Measurements from ENCODE around the gene ZBTB20.
"Not testable (repeated sequence)": the region's sequence is repeated elsewhere in the genome, so short reads cannot be mapped to it uniquely, and the experiment has no call there.

ZBTB20 gene

DNA sequence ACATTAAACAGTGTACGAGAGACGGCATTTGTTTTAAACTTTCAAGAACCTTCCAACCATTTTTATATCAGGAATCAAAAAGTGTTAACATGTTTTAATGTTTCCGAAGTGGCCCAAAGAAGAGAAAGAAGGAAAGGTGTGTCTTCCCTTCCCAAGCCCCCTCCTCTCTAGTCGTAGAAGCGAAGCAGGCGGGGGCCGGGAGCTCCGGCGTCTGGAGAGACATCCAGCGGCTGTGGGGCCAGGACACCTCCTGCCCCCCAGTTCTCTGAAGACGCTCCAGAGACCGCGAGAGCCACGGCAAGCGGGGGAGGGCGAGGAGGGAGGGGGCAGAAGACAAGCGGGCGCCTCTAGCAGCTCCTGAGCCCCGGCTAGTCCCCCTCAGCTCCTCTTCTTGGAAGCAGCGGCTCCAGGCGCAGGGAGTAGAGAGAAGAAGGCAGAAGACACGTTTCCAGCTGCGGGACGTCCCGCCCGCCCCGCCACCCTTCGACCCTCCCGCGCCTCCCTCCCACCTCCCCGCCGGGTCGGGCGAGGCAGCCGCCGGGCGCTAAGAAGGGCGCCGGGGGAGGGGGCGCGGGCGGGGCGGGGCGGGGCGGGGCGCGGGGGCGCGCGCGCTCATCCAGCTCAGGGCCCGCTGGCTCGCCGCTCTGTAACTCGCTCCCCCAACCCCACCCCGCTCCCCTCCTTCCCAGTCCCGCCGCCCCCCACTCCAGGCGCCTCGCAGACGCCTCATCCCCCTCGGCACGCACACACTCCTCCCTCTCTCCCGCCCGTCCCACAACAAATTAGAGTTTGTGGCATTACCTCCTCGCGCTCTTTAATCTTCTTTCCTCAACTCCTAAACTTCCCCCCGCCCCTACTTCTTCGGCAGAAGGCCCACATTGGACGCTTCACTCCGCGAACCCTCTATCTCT lies at the start of gene ZBTB20:
TSS of gene ZBTB20 (minus strand) at position 871 of the 911 bp plus-strand sequence.
- DNase-seq (ENCODE audit: low read depth): peak; percentile 84

DNA sequence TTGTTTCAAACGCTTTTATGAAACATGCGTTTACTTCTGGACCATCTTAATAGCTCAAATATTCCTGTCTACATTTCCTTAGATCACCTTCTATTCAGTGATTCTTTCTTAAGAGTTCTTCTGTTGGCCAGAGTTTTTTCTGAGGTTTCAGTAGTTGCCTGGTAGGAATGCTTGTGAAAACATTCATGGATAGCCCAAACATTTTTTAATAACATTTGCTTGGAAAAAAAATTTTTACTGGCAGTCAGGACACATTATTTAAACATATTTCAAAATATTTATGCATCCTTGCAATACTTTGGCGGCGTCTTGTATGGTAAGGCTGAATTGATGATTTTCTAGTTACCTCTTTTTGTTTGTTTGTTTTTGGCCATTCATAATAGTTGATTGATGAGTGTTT lies 47.4 kb upstream of the ZBTB20 start:
- no peak for DNase-seq (ENCODE audit: low read depth)

DNA sequence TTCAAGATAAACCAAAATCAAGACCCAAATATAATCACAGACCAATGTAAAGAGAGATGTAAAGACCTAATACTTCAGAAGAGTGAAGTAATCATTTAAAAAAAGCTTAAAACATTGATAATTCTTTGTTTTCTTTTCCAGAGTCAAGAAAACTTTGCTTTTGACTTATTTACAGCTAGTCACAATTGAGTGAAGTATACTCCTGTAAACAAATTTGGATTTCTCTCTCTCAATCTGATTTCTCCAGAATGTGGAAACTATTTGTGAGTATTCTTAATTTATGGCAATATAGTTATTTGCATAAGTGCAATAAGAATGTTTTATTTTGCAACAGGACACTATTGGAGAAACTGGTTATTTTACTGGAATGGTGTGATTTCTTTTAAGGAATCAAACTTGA lies 43.7 kb upstream of the ZBTB20 start:
- DNase-seq (ENCODE audit: low read depth): peak; percentile 4

DNA sequence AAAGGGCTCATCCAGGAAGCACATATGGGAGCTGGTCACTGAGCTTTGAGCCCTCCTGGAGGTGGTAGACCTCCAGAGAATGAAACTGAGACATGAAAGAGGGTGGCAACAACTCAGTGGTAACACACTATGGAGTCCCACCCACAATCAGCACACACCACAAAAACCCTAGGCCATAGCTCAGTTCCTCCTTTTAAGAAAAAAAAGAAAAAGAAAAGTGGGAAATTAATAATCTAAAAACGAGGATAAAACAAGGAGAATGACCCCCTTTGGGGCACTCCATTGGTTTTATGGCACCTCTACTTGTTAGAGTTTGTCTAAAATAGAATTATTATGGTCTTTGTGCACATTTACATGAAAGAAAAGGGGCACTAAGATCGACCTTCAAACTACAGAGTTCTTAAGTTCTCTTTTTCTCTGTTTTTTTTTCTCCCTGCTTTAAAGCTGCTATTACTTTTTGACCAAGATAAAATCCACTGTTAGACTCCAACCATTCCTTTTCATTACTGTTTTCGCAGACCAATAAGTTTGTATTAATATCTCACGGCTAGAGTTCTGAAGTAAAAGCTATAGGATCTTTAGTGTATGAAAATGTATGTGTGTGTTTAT lies 40.2 kb upstream of the ZBTB20 start:
- DNase-seq (ENCODE audit: low read depth): no peak

DNA sequence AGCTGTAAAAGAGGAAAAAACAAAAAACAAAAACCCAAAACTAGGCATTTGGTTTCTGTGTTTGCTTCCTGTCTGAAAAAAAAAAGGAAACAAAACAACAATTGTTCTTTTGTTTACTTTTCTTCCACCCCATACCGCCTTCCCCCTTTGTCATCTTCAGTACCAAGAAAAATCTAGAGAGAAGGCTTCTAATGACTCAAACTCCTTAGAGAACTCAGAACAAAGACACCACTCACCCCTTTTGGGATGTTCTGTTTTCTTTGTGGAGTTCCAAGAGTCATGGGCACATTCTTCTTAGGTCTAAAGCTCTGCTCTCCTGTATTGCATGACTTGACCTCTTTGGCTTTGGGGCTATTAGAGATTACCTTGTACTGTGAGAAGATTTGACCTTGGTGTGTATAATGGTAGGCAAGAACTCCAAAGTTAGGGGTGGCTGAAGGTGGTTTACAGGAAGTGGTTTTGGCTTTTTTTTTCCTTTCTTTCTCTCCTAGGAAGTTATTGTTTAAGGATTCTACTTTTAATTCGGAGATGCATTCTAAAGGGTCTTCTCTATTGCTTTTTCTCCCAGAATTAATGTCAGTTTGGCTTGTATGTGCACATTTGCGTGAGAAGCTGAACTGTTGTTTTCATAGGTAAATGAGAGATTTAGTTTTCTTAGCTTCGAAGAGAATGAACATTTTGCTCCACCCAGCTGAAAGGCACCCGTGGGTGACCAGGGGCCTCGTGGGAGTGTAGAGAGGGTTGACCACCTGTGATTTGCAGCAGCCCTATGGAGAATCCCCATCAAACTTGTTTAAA lies 39.5 kb upstream of the ZBTB20 start:
- DNase-seq (ENCODE audit: low read depth): no peak

DNA sequence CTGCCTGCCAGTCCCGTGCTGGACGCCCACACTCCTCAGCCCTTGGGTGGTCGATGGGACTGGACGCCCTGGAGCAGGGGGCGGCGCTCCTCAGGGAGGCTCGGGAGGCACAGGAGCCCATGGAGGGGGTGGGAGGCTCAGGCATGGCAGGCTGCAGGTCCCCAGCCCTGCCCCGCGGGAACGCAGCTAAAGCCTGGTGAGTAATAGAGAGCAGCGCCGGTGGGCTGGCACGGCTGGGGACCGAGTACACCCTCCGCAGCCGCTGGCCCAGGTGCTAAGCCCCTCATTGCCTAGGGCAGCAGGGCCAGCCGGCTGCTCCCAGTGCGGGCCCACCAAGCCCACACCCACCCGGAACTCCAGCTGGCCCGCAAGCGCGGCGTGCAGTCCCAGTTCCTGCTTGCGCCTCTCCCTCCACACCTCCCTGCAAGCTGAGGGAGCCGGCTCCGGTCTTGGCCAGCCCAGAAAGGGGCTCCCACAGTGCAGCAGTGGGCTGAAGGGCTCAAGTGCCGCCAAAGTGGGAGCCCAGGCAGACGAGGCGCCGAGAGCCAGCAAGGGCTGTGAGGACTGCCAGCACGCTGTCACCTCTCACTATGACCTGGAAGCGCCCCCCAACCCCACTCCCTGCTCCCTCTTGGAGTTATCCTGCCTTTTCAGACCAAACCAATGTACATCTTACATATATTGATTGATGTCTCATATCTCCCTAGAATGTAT lies 37.9 kb upstream of the ZBTB20 start:
- DNase-seq (ENCODE audit: low read depth): not testable (repeated sequence)

DNA sequence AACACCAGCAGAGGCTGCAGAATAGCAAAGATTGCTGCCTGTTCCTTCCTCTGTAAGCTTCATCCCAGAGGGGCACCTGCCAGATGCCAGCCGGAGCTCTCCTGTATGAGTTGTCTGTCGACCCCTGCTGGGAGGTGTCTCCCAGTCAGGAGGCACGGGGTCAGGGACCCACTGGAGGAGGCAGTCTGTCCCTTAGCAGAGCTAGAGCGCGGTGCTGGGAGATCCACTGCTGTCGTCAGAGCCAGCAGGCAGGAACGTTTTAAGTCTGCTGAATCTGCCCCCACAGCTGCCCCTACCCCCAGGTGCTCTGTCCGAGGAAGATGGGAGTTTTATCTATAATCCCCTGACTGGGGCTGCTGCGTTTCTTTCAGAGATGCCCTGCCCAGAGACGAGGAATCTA lies 31.8 kb upstream of the ZBTB20 start:
- not testable (repeated sequence) for DNase-seq (ENCODE audit: low read depth)

DNA sequence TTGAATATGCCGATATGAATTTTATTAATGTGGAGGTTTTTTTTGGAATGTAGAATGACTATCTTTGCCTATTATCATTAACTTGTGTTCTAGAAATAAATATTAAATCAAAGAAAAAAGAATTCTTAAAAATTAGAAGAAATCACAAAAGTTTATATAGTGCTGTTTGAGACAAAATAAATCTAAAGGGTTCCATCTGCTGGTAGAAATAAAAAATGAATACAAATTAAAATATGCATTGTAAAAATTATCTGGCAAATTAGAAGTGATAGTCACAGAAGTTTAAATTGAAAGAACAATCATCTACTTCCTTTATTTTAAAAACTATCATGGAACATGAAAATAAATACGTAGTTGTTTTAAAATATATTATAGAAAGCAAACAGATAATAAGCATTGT lies 22.7 kb upstream of the ZBTB20 start:
- peak; percentile 33 for DNase-seq (ENCODE audit: low read depth)

DNA sequence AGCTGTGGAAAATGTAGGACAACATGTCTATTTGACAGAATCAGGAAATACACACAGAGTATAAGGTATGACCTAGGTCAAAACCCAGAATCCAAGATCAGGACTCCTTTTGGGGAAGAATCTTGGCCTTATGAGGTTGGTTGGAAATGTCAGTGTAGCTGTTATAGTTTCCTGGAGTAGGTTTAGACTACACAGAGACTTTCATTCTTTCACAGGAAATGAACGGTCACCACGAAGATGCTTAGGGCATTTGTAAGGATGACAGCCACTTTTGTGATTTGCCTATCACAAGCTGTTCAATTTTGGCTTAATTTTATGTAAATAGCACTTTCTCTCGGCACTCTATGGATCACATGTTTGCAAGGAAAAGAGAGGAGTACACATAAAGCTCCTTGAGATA lies 18.6 kb upstream of the ZBTB20 start:
- peak; percentile 51 for DNase-seq (ENCODE audit: low read depth)

DNA sequence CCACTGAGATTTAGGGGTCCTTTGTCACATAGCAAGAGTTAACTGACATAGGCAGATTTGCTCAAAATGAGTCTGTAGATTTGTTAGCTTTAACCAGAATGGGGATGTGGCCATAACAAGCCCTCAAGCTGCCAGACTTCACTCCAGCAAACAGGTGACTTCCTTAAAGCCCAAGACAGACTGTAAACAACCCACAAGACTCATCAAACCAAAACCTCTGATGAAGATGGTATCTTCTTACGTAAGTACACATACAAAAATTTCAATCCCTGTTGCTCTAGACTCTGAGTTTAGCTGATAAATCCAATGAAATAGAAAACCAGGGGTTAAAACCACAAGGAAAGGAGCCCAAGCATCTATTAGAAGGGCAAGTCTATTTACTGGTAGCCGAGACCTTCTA lies 18.2 kb upstream of the ZBTB20 start:
- DNase-seq (ENCODE audit: low read depth): no peak

DNA sequence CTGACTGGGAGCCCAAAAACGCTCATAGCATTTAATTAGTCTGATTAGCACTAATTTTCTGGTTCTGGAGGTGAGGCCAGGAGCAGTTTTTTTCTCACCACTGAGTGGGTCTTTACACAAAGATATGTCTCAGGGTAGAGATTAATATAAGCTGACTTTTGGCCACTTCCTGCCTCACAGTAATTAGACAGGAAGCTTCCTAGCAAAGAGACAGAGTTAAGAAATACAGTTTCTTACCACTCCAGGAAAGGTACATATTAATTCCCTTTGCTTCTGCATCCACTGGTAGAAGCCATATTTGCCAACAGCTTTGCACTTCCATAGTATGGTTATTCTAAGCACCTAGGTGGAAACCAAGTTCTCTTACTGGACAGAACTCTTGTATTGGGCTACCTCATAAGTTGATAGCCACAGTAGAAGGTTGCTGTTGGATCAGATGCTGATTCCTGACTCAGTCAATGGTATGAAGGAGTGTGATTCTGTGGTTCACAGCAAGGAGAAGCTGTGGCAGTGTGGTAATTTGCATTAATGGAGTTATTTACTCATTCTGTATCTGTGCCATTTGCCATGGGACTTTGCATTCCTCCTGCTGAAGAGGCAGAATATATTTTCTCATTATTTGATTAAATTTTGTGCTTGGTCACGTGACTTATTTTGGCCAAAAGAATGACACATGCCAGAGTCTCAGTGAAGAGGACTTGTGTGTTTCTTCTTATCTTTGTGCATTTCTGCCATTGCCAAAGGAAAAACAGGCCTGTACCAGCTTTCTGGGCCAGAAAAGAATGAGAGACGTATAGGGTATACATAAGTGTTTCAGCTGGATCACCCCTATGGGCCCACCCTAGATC lies 17.5 kb upstream of the ZBTB20 start:
- no peak for DNase-seq (ENCODE audit: low read depth)

DNA sequence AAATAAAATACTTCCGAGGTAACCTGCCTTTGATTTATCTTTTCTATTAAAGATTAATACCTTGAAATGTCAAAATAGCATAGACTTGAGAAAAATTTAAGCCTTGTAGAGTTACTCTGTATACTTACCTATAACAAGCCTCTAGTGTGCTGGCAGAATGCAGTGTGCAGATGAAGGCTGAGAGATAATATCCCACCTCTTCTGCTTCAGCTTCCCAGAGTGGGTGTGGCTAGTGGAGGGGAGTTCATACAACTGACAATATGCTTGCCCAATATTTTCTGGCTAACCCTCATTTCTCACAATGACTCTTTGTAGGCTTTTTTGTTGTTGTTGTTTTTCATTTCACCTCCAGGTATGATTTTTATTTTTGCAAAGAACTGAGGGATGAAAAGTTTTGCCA lies 15.7 kb upstream of the ZBTB20 start:
- DNase-seq (ENCODE audit: low read depth): no peak

DNA sequence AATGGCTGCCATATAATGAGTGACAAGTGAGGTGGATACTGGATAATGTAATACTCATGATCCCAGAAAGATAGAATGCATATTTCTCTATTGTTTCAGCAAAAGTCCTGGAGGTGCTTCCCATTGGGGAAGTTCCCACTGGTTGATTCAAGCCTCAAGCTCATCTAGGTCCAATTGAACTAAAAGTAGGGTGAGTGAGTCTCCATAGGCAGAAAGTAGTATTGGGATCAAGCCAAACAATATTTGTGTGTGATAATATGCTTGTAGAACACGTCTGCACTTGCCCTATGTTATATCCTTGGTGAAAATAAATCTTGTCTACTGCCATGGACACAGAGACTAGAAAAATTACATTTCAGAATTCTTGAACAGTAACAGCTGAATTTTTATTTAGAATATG lies 14.8 kb upstream of the ZBTB20 start:
- DNase-seq (ENCODE audit: low read depth): no peak

DNA sequence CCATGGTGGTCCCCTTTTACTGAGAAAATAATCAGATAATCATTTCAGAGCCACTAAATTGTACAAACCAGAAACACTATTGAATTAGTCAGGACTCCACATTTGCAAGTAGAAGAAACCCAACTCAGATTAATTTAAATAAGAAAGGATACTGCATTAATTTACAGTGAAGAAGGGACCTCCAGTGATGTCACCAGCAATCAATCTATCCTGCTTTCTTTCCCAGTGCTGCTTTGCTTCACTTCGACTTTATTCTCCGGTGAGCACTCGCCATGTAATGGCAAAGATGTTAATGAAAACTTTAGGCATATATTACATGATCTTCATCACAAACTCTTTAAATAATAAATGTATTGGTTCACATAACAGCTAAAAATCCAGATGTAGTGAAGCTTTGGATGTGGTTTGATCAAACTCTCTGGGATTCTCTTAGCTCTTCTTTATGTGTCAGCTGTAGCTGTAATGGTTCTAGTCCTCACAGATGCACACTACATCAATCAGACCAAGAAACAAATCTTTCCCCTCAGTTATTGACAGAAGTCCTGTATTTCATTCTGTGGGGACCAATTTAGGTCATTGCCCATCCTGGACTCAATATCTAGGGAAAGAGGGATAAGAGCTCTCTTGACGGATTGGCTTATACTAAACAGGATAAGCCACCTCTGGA lies 14.2 kb upstream of the ZBTB20 start:
- no peak for DNase-seq (ENCODE audit: low read depth)

DNA sequence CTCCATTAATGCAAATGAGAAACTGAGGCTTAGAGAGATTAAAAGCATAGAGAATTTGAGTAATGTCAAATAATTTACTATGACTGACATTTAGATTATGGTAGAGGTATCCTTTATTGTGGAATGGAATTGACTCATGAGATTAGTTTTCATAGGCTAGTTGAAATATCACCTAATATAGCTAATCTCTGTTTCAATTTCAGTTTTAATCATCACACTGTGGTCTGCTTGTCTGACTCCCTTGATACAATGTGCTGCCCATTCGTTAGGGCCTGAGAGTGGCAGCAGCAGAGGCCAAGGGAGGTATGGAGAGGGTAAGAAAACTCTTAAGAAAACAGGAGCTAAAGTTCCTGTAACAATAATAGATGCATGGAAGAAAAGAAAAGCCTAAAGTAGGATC lies 13.2 kb upstream of the ZBTB20 start:
- DNase-seq (ENCODE audit: low read depth): no peak

DNA sequence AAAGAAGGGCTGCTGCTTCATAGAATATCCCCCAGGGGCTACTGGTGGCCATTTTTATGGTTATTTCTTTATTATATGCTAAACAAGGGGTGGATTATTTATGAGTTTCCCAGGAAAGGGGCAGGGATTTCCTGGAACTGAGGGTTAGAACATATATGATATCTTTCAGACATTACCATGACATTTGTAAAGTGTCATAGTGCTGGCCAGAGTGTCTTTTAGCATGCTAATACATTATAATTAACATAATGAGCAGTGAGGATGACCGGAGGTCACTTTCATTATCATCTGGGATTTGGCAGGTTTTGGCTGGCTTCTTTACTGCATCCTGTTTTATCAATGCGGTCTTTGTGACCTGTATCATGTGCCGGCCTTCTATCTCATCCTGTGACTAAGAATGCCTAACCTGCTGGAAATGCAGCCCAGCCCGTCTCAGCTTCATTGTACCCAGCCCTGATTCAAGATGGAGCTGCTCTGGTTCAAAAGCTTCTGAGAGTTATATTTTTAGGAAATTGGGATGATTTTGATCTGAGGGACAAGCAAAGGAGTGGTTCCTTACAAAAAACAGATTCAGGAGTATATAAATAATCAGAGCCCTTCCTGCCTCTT lies 9.1 kb upstream of the ZBTB20 start:
- DNase-seq (ENCODE audit: low read depth): no peak

DNA sequence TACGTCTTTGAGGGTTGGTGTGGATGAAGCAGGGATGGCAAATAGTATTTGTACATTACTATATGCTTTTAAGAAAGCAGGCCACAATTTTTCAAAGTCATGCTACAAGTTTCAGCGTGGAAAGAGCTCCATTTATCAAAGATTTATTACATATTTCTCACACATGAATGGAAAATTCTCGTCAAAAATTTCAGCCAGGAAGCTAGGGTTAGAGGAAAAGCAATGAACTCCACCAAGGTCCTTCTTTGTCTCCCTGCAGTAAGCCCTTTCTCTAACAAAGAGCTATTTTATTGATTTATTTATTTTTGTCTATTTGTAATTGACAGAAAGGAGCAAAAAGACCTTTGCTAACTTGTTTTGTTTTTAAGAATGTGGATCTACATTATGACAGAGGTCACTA lies 7.5 kb upstream of the ZBTB20 start:
- no peak for DNase-seq (ENCODE audit: low read depth)

DNA sequence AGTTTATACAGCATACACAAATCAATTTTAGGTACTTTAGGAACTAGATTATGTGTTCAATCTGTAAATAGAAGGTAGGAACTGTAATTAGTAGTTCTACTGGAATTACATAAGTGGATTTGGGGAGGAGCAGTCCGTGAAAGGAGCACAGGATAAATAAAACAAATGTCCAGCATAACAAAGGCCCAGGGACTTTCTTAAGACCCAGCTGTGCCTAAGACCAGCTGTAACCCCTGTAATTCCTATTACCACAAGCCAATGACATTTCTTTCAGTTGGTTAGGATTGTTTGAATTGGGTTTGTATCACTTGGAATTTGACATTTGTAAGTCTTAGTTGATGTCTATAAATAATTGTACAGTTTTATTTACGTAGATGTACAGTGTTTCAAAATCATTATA lies 4.8 kb upstream of the ZBTB20 start:
- DNase-seq (ENCODE audit: low read depth): no peak

DNA sequence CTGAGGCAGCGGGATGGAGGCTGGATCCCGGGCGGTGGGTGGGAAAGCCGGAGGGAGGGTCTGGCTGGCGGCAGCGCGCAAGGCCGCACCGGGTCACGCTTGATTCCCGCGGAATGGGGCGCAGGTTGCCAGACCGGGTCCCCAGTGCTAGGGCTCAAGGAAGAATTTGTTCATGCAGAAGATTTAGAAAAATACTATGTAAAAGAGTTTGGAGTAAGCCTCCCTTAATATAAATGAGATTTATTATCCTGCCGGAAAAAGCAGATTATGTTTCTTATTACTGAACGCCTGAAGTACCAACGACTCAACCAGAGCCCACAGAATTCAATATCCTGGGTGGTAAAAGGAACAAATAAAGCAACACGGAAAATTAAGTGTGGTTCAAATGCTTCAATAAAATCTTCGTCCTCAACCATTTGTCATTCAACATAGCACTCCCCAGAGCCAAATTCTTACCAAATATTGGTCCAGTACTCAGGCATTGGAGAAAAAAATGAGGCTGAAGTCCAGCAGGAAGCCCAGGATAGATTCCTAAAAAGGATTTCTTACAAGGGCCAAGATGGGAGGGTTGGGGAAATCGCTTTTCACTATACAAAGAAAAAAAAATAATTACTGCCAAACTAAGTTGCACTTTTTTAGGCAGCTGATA lies 1.2 kb upstream of the ZBTB20 start:
- peak; percentile 24 for DNase-seq (ENCODE audit: low read depth)
